Keratinocyte (primary cell): ENCODE measurements around the gene LNPEP. TPM values are rescaled to one million over a fixed set of nuclear protein-coding genes. Genes with fewer than 3 reads are reported as not detected.

Experiments used
- DNase-seq: peaks from one replicate; pipeline ENCODE4 v3.0.0-alpha.2; 2011; ENCODE audit warnings: low read depth, missing footprints, low spot score
- FAIRE-seq: peaks from 2 replicates; lab custom pipeline; 2011; peaks lifted over from hg19 to GRCh38; lab: Jason Lieb, UNC
- H2AFZ ChIP-seq: 2 replicates; pipeline ENCODE4 v1.6.0; 2012; ENCODE audit warnings: low read length, control low read depth, inconsistent platforms; ENCODE audit not compliant: control insufficient read depth
- H3K27ac ChIP-seq: 2 replicates; pipeline ENCODE4 v1.5.1; 2011; ENCODE audit warnings: low read length; ENCODE audit not compliant: control insufficient read depth, insufficient read depth
- H3K27me3 ChIP-seq: 3 replicates; pipeline ENCODE4 v1.6.0; 2011; ENCODE audit warnings: low read length; ENCODE audit not compliant: control insufficient read depth, insufficient read depth; ENCODE audit errors: extremely low read depth
- H3K36me3 ChIP-seq, 2 experiments: 2 replicates in 1 of 2; 3 replicates in 1 of 2; pipeline ENCODE4 v1.5.1; 2011; ENCODE audit warnings: low read length in 2 of 2, mild to moderate bottlenecking in 1 of 2; ENCODE audit not compliant: control insufficient read depth in 2 of 2, insufficient read depth in 2 of 2; ENCODE audit errors: extremely low read depth in 1 of 2
- H3K4me1 ChIP-seq: 3 replicates; pipeline ENCODE4 v1.5.1; 2011; ENCODE audit warnings: low read length; ENCODE audit not compliant: control insufficient read depth, insufficient read depth; ENCODE audit errors: extremely low read depth
- H3K4me2 ChIP-seq: 3 replicates; pipeline ENCODE4 v1.6.0; 2011; ENCODE audit warnings: low read depth, low read length; ENCODE audit not compliant: control insufficient read depth, insufficient read depth; ENCODE audit errors: extremely low read depth
- H3K4me3 ChIP-seq, 3 experiments: fragments of 200-600 bp in 1 of 3; sonication (generic) in 1 of 3; 2 replicates in 2 of 3; 3 replicates in 1 of 3; pipeline ENCODE4 v1.5.1; 2011 to 2016; ENCODE audit warnings: low read length in 3 of 3, mild to moderate bottlenecking in 3 of 3, control low read depth in 2 of 3, inconsistent platforms in 1 of 3, low read depth in 1 of 3, mixed read lengths in 1 of 3, mixed run types in 1 of 3, moderate library complexity in 1 of 3; ENCODE audit not compliant: control insufficient read depth in 2 of 3, insufficient read depth in 2 of 3; ENCODE audit errors: extremely low read depth in 1 of 3
- H3K79me2 ChIP-seq: 2 replicates; pipeline ENCODE4 v1.6.0; 2012; ENCODE audit warnings: low read length; ENCODE audit not compliant: control insufficient read depth, insufficient read depth
- H3K9ac ChIP-seq: 3 replicates; pipeline ENCODE4 v1.6.0; 2011; ENCODE audit warnings: low read length; ENCODE audit not compliant: control insufficient read depth, insufficient read depth; ENCODE audit errors: extremely low read depth
- H3K9me1 ChIP-seq: 3 replicates; pipeline ENCODE4 v1.6.0; 2011; ENCODE audit warnings: low read length; ENCODE audit not compliant: control insufficient read depth, insufficient read depth; ENCODE audit errors: extremely low read depth
- H3K9me3 ChIP-seq: 2 replicates; pipeline ENCODE4 v1.5.1; 2012; ENCODE audit warnings: low read depth, low read length; ENCODE audit not compliant: control insufficient read depth
- H4K20me1 ChIP-seq: 3 replicates; pipeline ENCODE4 v1.6.0; 2011; ENCODE audit warnings: low read length; ENCODE audit not compliant: control insufficient read depth, insufficient read depth; ENCODE audit errors: extremely low read depth
- EZH2 ChIP-seq: IDR thresholded peaks from one replicate; pipeline ENCODE4 v1.6.1; 2012; ENCODE audit warnings: inconsistent platforms, mild to moderate bottlenecking, low read length, moderate library complexity
- dilution Hi-C: fragments of 300-500 bp; cut with MboI; formaldehyde crosslinking; loops from one replicate; pipeline ENCODE4 v1.7.0; 2020; ENCODE audit warnings: low sequenced_read_pairs; ENCODE audit not compliant: extremely low pct_ligation_motif_present
- polyA plus RNA-seq, 5 experiments: library from polyadenylated mRNA; depleted of rRNA in 3 of 5; stranded (reverse) in 3 of 5; stranded (forward) in 1 of 5; unstranded in 1 of 5; fragments of >200 nt; gene quantifications; 1 replicate in 1 of 5; 2 replicates in 3 of 5; 3 replicates in 1 of 5; pipeline versions ENCODE4 v1.2.1 to v1.2.3, GENCODE V29; 2011 to 2012; ENCODE audit warnings: missing spikeins in 2 of 5, low read depth in 1 of 5, low replicate concordance in 1 of 5
- TF ChIP-seq, protein P1 (sequence below), 3 experiments: IDR thresholded peaks in 1 of 3; conservative IDR thresholded peaks in 1 of 3; optimal IDR thresholded peaks in 1 of 3; 2 replicates in 2 of 3; 3 replicates in 1 of 3; pipeline versions ENCODE3 to v1.5.1; 2011; ENCODE audit warnings: low read length in 3 of 3, mild to moderate bottlenecking in 3 of 3, moderate library complexity in 2 of 3, control low read depth in 1 of 3, inconsistent platforms in 1 of 3; ENCODE audit not compliant: insufficient read depth in 2 of 3; ENCODE audit errors: extremely low read depth in 1 of 3

The LNPEP gene
- polyA plus RNA-seq, 1 donor (not counting 4 experiments of a cell fraction or from before 2014, with no cell fraction given): 26.6 TPM

GRCh38 chr5:97047076-97047475, 111.2 kb downstream of the LNPEP start:
- no peak for DNase-seq
- Histone ChIP-seq H3K27me3 (peaks cover 10% of the 10 kb centered on the region), H3K4me2 (no peak overlapping the region), H3K36me3 (no peaks in the 10 kb centered on the region), H3K4me3 (no peak overlapping the region), H2AFZ (no peak overlapping the region), H3K4me1 (no peaks in the 10 kb centered on the region), H4K20me1 (no peaks in the 10 kb centered on the region), H3K9me1 (no peaks in the 10 kb centered on the region), H3K27ac (no peak overlapping the region), H3K9ac (no peak overlapping the region), H3K79me2 (no peaks in the 10 kb centered on the region), H3K9me3 (no peaks in the 10 kb centered on the region)
- no peak for TF ChIP-seq EZH2
- TF ChIP-seq, protein P1, sequence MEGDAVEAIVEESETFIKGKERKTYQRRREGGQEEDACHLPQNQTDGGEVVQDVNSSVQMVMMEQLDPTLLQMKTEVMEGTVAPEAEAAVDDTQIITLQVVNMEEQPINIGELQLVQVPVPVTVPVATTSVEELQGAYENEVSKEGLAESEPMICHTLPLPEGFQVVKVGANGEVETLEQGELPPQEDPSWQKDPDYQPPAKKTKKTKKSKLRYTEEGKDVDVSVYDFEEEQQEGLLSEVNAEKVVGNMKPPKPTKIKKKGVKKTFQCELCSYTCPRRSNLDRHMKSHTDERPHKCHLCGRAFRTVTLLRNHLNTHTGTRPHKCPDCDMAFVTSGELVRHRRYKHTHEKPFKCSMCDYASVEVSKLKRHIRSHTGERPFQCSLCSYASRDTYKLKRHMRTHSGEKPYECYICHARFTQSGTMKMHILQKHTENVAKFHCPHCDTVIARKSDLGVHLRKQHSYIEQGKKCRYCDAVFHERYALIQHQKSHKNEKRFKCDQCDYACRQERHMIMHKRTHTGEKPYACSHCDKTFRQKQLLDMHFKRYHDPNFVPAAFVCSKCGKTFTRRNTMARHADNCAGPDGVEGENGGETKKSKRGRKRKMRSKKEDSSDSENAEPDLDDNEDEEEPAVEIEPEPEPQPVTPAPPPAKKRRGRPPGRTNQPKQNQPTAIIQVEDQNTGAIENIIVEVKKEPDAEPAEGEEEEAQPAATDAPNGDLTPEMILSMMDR (optimal IDR thresholded peaks at IDR 0.05 in 1 of 3, IDR thresholded peaks at IDR 0.05 in 1 of 3, conservative IDR thresholded peaks at IDR 0.05 in 1 of 3; ENCODE audit: extremely low read depth in 1 of 3, insufficient read depth in 2 of 3, low read length in 3 of 3): no peak
- dilution Hi-C loops: loop anchor here (25.0 kb wide), 1 partner anchor 115 kb away; no protein-coding TSS in a partner anchor
- no peak for FAIRE-seq

DNA sequence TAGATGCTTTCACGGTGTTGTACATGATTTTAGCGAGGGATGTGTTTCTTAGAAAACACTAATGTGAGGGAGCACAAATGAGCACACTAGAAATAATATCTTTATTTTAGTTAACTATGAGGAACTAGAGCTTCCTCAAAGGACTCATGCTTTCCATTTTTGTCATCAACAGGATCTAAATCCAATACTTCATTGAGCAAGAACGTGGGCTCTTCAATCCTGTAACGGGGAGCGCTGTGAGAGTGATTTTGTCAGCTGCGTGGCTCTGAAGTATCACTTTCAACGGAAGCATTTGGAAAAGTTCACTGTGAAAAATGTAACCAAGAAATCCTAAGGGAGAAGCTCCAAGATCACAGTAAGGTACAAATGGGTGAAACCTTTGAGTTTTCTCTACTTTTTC, 113.3 kb downstream of the LNPEP start:
- Histone ChIP-seq H3K4me3 (no peak overlapping the region), H3K9me1 (no peaks in the 10 kb centered on the region), H3K4me1 (no peaks in the 10 kb centered on the region), H4K20me1 (no peaks in the 10 kb centered on the region), H3K79me2 (no peaks in the 10 kb centered on the region), H3K27ac (no peak overlapping the region), H3K9me3 (no peaks in the 10 kb centered on the region), H2AFZ (no peak overlapping the region), H3K9ac (no peak overlapping the region), H3K36me3 (no peaks in the 10 kb centered on the region), H3K27me3 (peaks cover 10% of the 10 kb centered on the region), H3K4me2 (no peak overlapping the region)
- DNase-seq: no peak
- dilution Hi-C loops: loop anchor here (25.0 kb wide), 1 partner anchor 113 kb away; no protein-coding TSS in a partner anchor
- no peak for FAIRE-seq
- no peak for TF ChIP-seq EZH2
- TF ChIP-seq, protein P1 (optimal IDR thresholded peaks at IDR 0.05 in 1 of 3, IDR thresholded peaks at IDR 0.05 in 1 of 3, conservative IDR thresholded peaks at IDR 0.05 in 1 of 3; ENCODE audit: extremely low read depth in 1 of 3, insufficient read depth in 2 of 3, low read length in 3 of 3): no peak
